ENCODE measurements around the gene MLLT1. TPM values are rescaled to one million over a fixed set of nuclear protein-coding genes. Genes with fewer than 3 reads are reported as not detected.

The MLLT1 gene
- total RNA-seq, 1 experiment from 2014 or later: 80.1 TPM

DNA sequence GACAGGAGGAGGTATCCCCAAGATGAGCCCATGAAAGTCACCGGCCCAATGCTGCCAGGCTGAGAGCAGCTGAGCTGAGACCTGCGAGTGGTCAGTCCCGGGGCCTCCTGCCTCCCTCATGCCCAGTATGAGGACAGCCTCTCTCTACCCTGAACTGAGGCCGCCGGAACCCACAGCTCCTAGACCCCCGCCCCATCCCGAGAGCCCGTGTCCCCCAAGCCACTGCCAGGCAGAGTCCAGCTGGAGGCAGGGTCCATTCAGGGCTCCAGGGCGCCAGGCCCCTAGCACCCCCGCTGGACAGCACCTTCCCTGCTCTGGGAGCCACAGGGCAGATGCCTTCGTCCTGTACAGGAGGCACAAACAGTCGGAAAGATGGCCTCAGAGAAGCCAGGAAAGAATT is 38.7 kb downstream of the MLLT1 start:
- H3K27me3 ChIP-seq (replicated peaks; ENCODE audit: insufficient read depth, low read depth, low read length, poor library complexity): no peaks in the 10 kb centered on the region
- peaks cover 6% of the 10 kb centered on the region for H3K4me1 ChIP-seq (ENCODE audit: insufficient read depth, low read length, poor library complexity, severe bottlenecking)
- no peak overlapping the region for H3K27ac ChIP-seq (ENCODE audit: low read depth, low read length, poor library complexity, severe bottlenecking)
- intact Hi-C loops (cut with micrococcal nuclease; ENCODE audit: unreplicated experiment): no loop called here
- H3K9me3 ChIP-seq (ENCODE audit: low read depth, low read length, poor library complexity, severe bottlenecking): peaks cover under 1% of the 10 kb centered on the region
- no peak overlapping the region for H3K4me3 ChIP-seq (ENCODE audit: low read depth, low read length, poor library complexity, severe bottlenecking)
- no peak for DNase-seq (ENCODE audit: low spot score)
- no TSS peak for BruUV-seq (replicated peaks)
- no peaks in the 10 kb centered on the region for H3K36me3 ChIP-seq (ENCODE audit: insufficient read depth, low read length, poor library complexity, severe bottlenecking)
- no peak for TF ChIP-seq EZH2 (IDR thresholded peaks at IDR 0.05; ENCODE audit: borderline replicate concordance, low read depth, low read length, poor library complexity, severe bottlenecking)
- TF ChIP-seq, protein P1, sequence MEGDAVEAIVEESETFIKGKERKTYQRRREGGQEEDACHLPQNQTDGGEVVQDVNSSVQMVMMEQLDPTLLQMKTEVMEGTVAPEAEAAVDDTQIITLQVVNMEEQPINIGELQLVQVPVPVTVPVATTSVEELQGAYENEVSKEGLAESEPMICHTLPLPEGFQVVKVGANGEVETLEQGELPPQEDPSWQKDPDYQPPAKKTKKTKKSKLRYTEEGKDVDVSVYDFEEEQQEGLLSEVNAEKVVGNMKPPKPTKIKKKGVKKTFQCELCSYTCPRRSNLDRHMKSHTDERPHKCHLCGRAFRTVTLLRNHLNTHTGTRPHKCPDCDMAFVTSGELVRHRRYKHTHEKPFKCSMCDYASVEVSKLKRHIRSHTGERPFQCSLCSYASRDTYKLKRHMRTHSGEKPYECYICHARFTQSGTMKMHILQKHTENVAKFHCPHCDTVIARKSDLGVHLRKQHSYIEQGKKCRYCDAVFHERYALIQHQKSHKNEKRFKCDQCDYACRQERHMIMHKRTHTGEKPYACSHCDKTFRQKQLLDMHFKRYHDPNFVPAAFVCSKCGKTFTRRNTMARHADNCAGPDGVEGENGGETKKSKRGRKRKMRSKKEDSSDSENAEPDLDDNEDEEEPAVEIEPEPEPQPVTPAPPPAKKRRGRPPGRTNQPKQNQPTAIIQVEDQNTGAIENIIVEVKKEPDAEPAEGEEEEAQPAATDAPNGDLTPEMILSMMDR (conservative IDR thresholded peaks at IDR 0.05; ENCODE audit: low read depth, low read length): no peak
- POLR2A ChIA-PET (ENCODE audit: low non-redundant PET): no interaction called here
- CTCF ChIA-PET: no interaction called here

DNA sequence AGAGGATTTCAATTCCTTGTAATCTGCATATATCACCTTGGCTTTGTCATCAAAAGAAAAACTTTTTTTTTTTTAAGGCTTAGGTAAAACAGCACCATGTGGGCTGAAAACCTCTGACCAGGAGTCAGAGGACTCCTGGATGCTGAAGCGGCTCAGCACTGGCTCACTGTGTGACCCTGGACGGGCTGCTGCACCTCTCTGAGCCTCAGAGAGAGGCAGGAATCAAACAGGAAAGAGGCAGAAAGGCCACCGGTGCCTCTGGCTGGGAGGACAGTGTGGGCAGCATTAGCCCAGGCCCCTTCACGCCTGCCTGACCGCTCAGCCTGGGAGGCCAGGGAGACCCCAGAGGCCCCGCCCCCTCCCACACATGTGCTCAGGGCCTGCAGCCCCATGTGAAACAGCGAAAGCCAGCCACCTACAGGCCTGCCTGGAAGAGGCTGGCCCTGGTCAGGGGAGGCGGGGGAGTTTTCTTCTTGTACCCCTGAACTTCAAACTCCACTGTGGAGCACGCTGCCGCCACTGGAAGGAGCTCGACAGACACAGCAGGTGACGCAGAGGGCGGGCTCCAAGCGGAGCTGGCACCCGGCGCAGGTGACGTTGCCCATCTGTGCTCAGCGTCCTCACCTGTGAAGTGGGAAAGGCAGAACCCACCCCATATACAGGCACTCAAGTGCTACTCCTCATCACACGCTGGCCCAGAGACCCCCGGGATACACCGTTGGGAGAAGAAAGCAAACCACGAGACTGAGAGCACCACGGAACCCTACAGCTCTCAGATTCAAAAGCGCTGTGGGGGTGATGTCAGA is 39.7 kb downstream of the MLLT1 start:
- ChIA-PET POLR2A (ENCODE audit: low non-redundant PET) (no interaction called here), CTCF (no interaction called here)
- H3K4me3 ChIP-seq (ENCODE audit: low read depth, low read length, poor library complexity, severe bottlenecking): no peak overlapping the region
- H3K36me3 ChIP-seq (ENCODE audit: insufficient read depth, low read length, poor library complexity, severe bottlenecking): no peaks in the 10 kb centered on the region
- BruUV-seq (replicated peaks): no TSS peak
- H3K4me1 ChIP-seq (ENCODE audit: insufficient read depth, low read length, poor library complexity, severe bottlenecking): peaks cover 6% of the 10 kb centered on the region
- H3K27me3 ChIP-seq (replicated peaks; ENCODE audit: insufficient read depth, low read depth, low read length, poor library complexity): no peaks in the 10 kb centered on the region
- TF ChIP-seq, protein P1 (conservative IDR thresholded peaks at IDR 0.05; ENCODE audit: low read depth, low read length): no peak
- no peak for TF ChIP-seq EZH2 (IDR thresholded peaks at IDR 0.05; ENCODE audit: borderline replicate concordance, low read depth, low read length, poor library complexity, severe bottlenecking)
- no peak overlapping the region for H3K27ac ChIP-seq (ENCODE audit: low read depth, low read length, poor library complexity, severe bottlenecking)
- no peaks in the 10 kb centered on the region for H3K9me3 ChIP-seq (ENCODE audit: low read depth, low read length, poor library complexity, severe bottlenecking)
- no peak for DNase-seq (ENCODE audit: low spot score)
- intact Hi-C loops (cut with micrococcal nuclease; ENCODE audit: unreplicated experiment): no loop called here

DNA sequence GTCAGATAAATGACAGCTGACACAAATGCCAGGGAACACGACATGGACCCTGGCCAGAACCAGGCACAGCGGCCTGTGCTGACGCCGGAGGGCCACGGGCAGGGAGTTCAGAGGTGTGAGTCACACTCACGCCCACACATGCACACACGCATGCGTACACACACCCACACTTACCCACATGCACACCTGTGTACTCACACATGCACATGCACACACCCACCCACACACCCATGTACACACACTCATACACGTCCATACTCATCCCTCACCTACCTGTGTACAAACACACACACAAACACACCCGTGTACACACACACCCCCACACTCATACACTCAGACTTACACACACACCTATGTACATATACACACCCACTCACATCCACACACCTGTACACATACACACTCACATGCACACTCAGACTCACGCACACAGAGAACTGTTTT is 40.4 kb downstream of the MLLT1 start:
- ChIA-PET CTCF (no interaction called here), POLR2A (ENCODE audit: low non-redundant PET) (no interaction called here)
- no TSS peak for BruUV-seq (replicated peaks)
- peaks cover 8% of the 10 kb centered on the region for H3K4me1 ChIP-seq (ENCODE audit: insufficient read depth, low read length, poor library complexity, severe bottlenecking)
- intact Hi-C loops (cut with micrococcal nuclease; ENCODE audit: unreplicated experiment): no loop called here
- H3K27ac ChIP-seq (ENCODE audit: low read depth, low read length, poor library complexity, severe bottlenecking): no peak overlapping the region
- no peaks in the 10 kb centered on the region for H3K9me3 ChIP-seq (ENCODE audit: low read depth, low read length, poor library complexity, severe bottlenecking)
- H3K4me3 ChIP-seq (ENCODE audit: low read depth, low read length, poor library complexity, severe bottlenecking): no peak overlapping the region
- H3K27me3 ChIP-seq (replicated peaks; ENCODE audit: insufficient read depth, low read depth, low read length, poor library complexity): no peaks in the 10 kb centered on the region
- H3K36me3 ChIP-seq (ENCODE audit: insufficient read depth, low read length, poor library complexity, severe bottlenecking): no peaks in the 10 kb centered on the region
- no peak for DNase-seq (ENCODE audit: low spot score)
- no peak for TF ChIP-seq EZH2 (IDR thresholded peaks at IDR 0.05; ENCODE audit: borderline replicate concordance, low read depth, low read length, poor library complexity, severe bottlenecking)
- TF ChIP-seq, protein P1 (conservative IDR thresholded peaks at IDR 0.05; ENCODE audit: low read depth, low read length): no peak
